Fibroblast of peridontal ligament (primary cell): ENCODE measurements around the gene DACH1.
"Not testable (repeated sequence)": the region's sequence is repeated elsewhere in the genome, so short reads cannot be mapped to it uniquely, and the experiment has no call there.

Experiments used
- DNase-seq: peaks from one replicate; pipeline ENCODE4 v3.0.0-alpha.2; 2010; ENCODE audit errors: extremely low read depth

DACH1 gene

DNA sequence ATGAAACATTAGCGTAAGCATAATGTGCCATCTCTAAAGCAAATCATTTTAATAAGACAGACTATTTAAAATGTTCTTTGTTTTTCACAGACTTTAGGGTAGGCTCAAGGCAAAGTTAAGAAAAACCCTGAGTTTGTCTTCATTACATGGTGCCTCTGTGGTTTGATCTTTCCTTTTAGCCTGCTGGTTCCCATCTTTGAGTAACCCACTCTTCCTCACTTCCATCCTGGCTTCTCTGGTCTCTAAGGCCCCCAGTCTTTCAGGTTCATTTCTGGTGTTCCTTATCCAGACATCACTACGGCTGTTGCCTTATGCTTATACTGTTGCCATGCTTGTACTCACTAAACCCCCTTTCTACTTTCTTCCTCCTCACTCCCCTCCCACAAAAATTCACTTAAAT is 38.4 kb downstream of the DACH1 start:
- DNase-seq, result no peak

DNA sequence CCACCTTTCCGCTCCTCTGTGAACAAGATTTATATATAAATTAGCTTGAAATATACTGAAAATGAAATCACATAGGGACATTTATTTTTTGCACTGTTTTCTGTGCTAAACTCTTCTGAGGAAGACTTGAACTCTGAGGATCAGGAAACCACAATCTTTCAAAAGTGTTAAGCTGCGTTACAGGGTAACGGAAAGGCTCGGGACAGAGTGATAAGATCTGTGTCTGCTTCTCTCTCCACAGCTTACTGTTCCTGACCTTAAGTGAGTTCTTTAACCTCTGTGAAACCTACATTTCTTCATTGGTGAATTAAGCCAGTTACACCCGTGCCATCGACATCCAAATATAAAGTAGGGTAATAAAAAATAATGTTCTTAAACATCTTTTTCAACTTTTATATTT is 38.9 kb downstream of the DACH1 start:
- no peak for DNase-seq

DNA sequence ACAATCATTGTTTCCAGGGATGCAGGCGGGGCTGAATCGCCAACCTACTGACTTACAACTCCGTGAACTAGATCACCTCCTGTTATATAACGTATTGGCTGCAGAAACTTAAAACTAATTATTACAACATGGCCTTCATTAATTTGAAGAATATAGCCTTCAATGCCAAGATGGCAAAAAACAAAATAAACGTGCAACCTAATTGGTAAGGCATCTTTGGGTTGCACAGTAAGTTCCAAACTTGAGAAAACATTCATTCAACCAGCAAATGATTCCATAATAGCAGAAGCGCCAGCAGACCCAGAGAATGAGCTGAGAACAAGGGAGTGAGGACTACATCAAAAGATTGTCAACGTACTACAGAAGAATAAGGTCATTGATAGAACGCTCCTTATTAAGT is 39.8 kb downstream of the DACH1 start:
- no peak for DNase-seq

DNA sequence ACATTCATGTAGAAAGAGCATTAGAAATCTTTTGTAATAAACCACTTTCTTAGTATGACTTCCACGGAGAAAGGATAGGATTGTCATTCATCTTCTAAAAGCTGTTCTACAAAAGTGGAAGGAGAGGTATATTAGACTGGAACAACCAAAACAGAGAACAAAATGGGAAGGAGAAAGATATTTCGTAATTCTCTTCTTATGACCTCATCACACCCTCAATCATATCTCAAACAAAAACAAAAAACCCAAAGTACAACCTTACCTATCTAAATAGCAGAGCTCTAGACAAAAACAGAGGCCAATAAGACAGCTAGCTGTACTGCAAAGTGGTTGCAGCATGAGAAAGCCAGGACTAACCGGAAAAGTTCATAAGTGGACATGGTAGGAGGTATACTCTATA is 46.3 kb downstream of the DACH1 start:
- no peak for DNase-seq

DNA sequence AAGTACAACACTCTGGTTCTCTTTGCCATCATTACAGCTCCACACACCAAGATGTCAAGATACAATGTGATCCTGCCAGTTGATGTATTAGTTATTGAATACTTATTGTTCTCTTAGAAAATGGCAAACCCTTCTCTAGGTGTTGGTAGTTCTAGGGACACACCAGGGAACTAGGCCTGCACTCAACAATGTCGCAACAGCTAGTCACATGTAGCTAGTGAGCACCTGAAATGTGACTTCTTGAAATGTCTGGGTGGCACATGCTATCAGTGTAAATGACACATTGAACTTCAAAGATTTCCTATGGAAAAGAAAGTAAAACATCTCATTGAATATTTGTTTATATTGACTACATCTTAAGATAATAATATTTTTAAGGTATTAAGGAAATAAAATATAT is 49.7 kb downstream of the DACH1 start:
- DNase-seq, result no peak

DNA sequence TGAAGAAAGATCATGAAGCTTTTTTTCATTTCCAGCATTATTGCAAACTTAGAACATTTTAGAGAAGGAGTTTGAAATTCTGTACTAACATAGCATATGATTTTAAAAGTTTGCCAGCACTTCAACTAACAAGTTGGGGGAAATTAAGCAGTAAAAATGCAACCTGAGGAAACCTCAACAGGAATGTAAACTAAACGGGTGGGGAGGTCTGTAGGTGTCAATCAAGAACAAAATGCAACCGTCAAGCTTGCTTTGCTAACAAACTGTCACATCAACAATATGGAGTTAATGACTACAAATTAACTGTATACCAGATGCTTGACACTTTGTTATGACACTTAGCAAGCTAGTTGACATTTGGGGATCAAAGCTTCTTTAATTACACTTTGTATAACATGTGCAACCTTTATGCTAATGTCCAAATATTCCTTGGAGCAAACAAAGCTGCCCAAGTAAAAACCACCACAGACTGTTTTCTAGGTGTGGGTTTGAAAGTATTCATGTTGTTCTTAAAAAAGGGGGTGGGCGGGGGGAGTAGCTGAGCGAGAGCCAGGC is 52.1 kb downstream of the DACH1 start:
- no peak for DNase-seq

DNA sequence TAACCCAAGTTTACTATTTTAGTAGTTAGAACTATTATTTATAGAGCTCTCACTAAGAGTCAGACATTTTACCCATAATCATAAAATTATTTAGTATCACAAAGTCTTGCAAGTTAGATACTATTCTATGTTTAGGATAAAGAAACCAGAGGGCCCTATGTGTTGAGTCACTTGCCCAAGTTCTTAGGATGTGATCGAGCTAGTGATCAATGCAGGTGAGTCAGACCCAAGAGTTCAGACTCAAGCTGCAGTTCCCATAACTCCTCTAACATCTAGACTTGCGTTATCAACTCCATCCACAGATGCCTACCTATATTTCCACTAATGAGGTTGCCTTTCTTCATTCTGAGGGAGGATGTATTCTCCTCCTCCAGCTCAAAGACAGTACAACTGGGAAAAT is 53.8 kb downstream of the DACH1 start:
- DNase-seq, result no peak

DNA sequence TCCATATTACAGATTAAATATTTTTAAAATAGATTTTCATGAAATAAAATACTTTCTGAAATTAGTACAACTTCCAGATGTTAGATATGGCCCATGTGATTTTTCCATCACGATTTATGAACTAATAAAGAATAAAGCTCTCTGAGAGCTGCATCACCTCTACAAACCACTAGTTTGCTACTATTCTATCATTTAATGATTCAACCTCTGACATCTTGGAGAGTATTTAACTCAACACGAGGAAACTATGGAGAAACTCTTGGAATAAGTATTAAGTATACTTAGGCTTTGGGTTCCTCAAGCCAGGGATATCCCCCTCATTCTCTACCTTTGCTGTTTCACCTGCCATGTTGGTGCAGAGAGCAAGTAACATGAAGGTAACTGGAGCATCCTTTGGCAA is 55.7 kb downstream of the DACH1 start:
- no peak for DNase-seq

DNA sequence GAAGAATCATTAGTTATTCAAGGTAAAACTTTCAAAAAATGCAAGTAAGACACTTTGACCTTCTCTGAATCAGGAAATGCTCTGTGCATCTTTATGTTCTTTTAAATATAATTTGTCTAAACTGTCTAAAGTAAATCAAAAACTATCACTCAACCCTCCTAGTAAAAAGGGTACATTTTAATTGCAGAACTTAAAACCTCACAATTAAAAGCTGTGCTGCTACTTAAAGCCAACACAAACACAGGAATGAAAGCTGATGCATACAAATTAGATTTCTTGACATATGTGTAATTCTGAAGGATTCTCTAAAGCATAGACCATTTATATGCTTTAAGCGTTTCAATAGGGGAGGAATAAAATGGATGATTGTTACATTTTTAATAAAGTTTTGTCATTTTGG is 58.3 kb downstream of the DACH1 start:
- DNase-seq, result no peak

DNA sequence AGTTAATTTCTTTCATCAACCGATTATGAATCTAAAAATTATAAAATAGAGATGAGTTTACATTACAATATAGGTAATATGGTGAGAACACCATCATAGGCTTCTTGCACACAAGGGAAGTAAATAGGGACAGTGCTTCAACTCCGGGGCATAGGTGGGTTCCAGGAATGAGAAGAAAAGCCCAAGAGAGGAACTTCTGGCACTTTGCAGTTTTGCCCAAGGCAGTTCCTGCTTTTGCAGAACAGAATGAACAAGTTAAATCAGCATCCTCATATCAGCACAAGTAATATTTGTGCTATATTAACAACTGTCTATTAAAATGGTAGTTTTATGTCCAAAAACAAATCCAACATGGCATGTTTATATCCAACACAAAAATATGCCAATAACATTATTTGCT is 60.1 kb downstream of the DACH1 start:
- DNase-seq, result no peak

DNA sequence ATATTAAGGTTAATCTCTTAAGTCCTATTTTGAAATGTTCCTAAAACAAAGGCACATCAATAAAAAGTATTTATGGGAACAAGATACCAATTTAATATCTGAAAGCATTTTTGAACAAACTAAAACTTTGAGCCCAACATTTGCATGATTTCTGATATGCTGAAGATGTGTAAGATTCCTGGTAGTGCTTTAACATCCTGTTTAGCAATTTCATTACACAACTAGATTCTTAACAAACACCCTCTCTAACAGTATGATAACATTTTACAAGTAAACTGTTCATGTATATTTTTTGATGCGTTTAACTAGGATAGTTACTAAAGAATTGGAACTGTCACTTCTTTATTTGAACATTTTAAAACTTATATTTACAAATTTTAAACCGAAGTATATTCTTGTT is 63.9 kb downstream of the DACH1 start:
- DNase-seq, result no peak

DNA sequence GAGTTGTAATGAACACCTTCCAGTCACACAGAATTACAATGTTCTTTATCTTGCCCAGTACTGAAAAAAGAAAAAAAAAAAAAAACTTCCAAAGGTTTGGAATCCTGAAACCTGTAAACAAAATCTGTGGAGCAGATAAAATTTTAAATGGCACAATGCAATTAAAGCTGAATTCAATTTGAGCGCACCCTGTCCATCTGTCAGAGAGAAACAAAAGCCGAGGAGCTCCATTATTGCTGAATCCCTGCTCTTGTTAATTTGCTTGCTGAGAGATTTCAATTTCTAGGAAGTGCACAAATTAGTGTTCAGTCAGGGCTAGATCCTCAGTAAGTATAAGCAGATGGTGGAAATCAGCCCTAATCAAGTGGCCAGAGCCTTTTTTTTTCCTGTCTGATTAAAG is 65.2 kb downstream of the DACH1 start:
- DNase-seq, result no peak

DNA sequence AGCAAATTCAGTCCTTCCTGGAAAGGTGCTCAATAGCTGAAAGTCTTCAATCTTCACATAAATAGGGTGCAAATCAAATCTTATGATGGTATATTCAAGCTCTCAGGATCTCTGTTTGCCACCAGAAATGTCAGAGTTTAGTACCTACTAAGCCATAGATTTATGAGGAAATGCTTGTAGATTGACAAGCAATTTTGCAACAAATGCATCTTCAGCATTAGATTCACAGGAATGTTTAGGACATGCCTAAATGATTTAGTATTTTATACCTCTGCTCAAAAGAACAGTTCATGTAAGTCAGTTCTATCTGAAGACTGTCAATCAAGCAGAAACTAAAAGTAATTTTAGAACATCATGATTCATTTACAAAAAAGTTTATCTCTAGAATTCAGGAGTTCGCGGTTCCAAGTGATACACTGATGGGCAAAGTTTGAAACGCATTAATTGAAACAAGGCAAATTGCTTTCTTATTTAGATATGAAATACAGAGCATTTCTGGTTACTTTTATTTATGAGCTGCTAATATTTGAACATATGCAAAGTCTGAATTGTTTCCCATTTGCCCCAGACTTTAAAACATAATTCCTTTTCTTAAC is 65.7 kb downstream of the DACH1 start:
- no peak for DNase-seq

DNA sequence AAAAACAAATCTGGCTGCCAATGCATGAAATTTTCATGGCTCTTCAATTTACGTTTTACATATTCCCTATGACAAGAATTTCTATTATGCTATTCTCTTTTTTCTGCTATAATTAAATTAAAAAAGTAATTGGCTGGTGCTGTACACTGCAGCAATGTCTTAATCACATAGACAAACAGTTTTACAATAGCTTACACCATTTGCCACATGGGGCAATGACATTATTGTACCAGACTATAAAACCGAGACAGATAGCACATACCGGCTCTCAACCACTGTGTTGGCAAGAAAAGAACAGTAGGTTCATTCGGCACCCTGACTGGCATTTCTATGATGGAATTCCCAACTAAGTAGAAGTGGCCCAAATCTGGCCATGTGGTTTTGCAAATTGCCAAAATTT is 67.7 kb downstream of the DACH1 start:
- DNase-seq, result no peak

DNA sequence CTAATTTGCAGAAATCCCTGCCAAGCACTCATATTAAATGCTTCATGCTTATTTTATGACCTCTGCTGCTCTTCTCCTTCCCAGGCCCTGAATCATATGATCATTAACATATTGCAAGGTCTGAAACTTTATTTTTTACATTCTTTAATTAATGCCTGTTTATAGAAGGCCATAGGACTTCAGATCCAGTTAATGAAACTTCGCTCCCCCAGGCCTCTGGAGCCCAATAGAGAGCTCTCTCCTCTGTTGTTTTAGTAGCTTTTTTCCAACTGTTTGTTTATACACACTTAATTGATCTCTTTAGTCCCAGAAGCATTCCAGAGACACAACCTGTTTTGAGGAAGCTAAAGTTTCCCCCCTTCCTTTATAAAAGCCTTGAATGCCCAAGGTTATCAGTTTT is 68.3 kb downstream of the DACH1 start:
- no peak for DNase-seq

DNA sequence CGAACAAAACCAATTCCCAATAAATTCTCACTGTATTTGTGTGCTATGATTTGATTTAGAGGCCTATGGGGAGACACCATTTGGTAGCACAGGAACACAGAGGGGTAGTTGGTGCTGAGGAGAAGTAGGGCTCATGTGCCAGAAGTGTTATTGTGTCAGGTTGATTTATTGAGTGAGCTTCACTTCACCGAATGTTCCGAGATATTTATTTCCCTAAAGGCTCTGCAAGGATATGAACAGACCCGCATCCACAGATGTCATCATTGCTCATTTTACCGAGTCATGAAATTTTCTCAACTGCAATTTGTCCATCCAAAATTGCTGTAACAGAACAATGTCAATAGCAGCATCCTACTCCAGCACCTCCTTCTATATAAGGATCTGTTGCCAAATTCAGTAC is 69.5 kb downstream of the DACH1 start:
- no peak for DNase-seq

DNA sequence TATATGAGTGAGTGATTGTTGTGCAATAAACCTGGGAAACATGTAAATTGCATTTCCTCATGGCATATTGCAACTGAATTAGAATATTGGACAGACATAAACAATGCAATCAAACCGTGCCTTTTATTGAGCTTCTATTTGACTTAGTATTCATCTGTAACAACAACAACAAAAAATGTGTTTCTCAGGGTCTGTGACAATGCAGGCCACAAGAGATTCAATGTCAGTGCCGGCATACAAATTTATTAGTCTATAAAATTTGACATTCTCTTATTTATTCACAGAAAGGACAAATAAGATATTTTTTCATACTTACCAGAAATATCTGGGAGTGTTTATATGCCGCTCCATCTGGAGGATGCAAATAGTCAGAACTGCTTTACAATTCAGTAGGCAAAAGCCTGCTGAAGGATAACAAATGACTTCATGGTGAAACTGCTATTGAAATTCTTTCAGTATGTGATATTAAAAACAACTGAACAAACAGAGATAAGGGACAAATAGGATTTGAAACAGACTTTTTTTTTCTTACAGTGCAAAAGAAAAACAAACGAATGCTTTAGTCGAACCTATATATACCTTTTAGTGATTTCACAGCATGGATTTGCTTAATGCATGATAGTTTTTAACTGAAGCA is 77.2 kb downstream of the DACH1 start:
- no peak for DNase-seq

DNA sequence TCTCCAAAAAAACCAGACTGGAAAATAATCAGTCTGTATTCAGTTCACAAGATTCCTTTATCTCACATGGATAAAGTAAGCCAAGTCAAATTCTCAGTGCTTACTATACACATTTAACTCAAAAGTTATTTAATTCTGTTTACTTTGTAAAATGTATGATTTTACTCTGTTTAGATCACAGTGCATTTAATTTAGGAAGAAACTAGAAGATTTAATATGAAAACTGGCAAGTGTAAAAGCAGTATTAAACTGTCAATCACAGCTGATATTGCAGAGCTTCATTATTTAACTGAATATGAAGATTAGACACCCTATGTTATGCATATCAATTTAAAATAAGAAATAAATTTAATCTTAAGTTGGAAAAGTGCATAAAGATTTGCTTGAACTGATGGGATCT is 78.0 kb downstream of the DACH1 start:
- no peak for DNase-seq

DNA sequence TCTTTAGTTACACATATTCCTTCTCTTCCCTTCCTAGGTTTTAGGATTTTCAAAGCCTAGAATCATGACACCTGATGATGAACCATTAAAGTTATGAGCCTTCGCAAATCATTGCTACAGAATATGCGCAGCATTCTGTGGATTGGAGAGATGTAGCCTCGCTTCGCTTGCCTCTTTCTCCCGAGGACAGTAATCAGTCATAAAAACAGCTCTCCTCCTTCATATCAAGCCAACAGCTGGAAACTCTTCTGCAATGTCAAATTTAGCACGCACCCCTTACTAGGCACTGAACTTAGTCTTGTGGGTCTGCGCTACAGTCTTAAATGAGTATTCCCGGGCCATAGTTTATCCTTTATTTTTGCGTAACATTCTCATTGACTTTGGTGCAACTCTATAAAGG is 79.6 kb downstream of the DACH1 start:
- no peak for DNase-seq

DNA sequence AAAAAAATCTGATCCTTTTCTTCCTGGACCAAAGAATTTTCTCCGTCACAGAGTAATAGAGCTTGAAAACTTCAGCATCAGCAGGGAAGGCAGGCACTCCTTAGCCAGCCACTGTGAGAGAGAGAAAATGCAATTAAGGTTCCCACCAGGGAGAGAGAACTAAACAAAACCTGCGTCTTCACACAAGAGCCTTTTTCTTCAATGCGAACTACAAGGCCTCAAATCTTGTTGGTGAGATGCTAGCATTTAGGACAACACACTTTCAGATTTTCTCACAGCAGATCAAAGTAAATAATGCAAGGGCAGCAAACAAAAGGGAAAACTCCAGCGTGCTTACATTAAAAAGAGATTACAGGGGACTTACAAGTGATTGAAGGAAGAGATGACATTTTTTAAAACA is 80.1 kb downstream of the DACH1 start:
- DNase-seq, result no peak

DNA sequence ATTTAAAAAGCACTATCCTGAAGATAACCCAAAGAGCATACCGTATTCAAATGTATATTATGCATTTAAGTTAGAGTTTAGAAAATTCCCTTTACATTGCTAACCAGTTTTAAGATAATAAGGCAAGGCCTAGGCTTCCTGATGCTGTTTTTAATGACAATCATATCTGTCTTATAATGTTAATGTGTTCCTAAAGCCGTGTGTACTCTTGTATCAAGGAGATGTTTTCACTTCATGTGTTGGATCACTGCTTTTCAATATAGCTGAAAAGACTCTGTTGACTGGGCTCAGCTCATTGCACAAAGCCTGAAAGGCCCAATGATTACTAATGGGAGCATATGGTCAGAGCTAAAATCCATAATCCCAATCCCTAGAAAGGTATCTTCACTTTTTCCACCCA is 81.6 kb downstream of the DACH1 start:
- no peak for DNase-seq

DNA sequence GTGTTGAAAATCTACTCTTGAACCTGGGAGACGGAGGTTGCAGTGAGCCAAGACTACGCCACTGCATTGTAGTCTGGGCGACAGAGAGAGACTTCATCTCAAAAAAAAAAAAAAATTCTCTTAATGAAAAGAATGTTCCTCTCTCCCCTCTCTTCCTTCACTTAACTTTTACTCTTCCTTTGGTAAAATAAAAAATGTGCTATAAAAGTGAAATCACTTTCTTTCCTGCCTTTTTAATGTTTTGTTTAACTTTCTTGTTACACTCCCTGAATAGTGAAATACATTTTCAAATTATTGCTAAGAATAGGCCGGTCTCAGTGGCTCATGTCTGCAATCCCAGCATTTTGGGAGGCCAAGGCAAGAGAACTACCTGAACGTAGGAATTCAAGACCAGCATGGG is 86.5 kb downstream of the DACH1 start:
- DNase-seq, result no peak

DNA sequence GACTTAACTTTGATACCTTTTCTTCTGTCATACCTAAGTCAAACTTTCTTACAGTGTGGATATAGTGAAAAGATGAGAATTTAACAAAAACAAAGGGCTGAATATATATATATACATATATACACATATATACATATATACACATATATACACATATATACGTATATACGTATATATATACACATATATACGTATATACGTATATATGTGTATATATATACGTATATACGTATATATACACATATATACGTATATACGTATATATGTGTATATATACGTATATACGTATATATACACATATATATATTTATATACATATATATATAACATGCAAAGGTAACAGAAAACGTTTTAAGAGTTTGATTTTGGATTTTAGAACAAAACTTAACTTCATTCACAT is 88.0 kb downstream of the DACH1 start:
- not testable (repeated sequence) for DNase-seq

DNA sequence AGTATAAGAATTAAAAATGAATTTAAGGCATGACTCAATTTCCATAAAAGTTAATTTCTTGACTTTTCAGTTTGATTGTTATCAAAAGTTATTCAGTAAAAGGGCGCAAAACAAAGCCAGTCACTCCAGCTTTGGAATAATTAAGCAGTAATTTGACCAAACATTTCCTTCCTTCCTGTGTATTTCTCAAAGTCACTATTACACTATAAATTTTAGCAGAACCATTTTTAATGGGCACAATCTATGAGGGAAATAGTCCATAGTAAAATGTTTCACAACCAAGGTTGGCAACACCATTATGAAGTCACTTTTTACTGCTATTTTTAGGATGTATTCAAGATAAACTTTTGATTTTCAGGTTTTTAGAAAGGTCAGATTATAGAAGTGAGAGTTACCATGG is 91.0 kb downstream of the DACH1 start:
- DNase-seq, result no peak
